Osteoblast (primary cell): ENCODE results near the gene LIX1. TPM values are rescaled to one million over a fixed set of nuclear protein-coding genes. Genes with fewer than 3 reads are reported as not detected.

Source experiments
- DNase-seq: peaks from one replicate; pipeline ENCODE4 v3.0.0; 2011; ENCODE audit warnings: low spot score, mixed read lengths; ENCODE audit not compliant: insufficient read length; ENCODE audit errors: missing footprints
- H2AFZ ChIP-seq: 2 replicates; pipeline ENCODE4 v1.6.0; 2011; ENCODE audit warnings: mild to moderate bottlenecking, low read length
- H3K27ac ChIP-seq: 2 replicates; pipeline ENCODE4 v1.5.1; 2011; ENCODE audit warnings: mild to moderate bottlenecking, low read depth, low read length, moderate library complexity
- H3K27me3 ChIP-seq: 2 replicates; pipeline ENCODE4 v1.6.0; 2012; ENCODE audit warnings: mild to moderate bottlenecking, control low read depth, inconsistent platforms, low read length, moderate library complexity; ENCODE audit not compliant: insufficient read depth
- H3K36me3 ChIP-seq: 2 replicates; pipeline ENCODE4 v1.5.1; 2011; ENCODE audit warnings: mild to moderate bottlenecking, low read length, control low read depth, moderate library complexity; ENCODE audit not compliant: insufficient read depth
- H3K4me1 ChIP-seq: 2 replicates; pipeline ENCODE4 v1.5.1; 2011; ENCODE audit warnings: mild to moderate bottlenecking, low read length, control low read depth, moderate library complexity; ENCODE audit not compliant: insufficient read depth
- H3K4me2 ChIP-seq: 2 replicates; pipeline ENCODE4 v1.6.0; 2011; ENCODE audit warnings: mild to moderate bottlenecking, low read length; ENCODE audit not compliant: insufficient read depth
- H3K4me3 ChIP-seq: fragments of 200-600 bp; sonication (generic); 3 replicates; pipeline ENCODE4 v1.5.1; 2012; ENCODE audit warnings: mild to moderate bottlenecking, low read length, inconsistent platforms; ENCODE audit not compliant: insufficient read depth
- H3K79me2 ChIP-seq: 2 replicates; pipeline ENCODE4 v1.6.0; 2012; ENCODE audit warnings: mild to moderate bottlenecking, low read length, control low read depth, inconsistent platforms; ENCODE audit not compliant: insufficient read depth
- H3K9me3 ChIP-seq: 2 replicates; pipeline ENCODE4 v1.5.1; 2011; ENCODE audit warnings: low read depth, low read length, control low read depth
- H4K20me1 ChIP-seq: 2 replicates; pipeline ENCODE4 v1.6.0; 2012; ENCODE audit warnings: mild to moderate bottlenecking, low read length, control low read depth; ENCODE audit not compliant: insufficient read depth
- CTCF ChIP-seq: IDR thresholded peaks from 2 replicates; pipeline ENCODE4 v1.5.1; 2011; ENCODE audit warnings: mild to moderate bottlenecking, low read depth, low read length, moderate library complexity; ENCODE audit errors: extremely low read depth
- total RNA-seq: library from RNA; depleted of rRNA; stranded (reverse); fragments of >200 nt; gene quantifications from 2 replicates; pipeline ENCODE4 v1.2.3, GENCODE V29; 2012

The LIX1 gene
- total RNA-seq, 1 donor = not detected

- no peak for DNase-seq
- Histone ChIP-seq H3K4me1 (no peaks in the 10 kb centered on the region), H3K36me3 (no peaks in the 10 kb centered on the region), H3K27me3 (peaks cover 18% of the 10 kb centered on the region), H3K79me2 (no peaks in the 10 kb centered on the region), H3K4me3 (no peak overlapping the region), H3K4me2 (no peak overlapping the region), H4K20me1 (no peaks in the 10 kb centered on the region), H3K27ac (no peak overlapping the region), H2AFZ (no peak overlapping the region), H3K9me3 (no peaks in the 10 kb centered on the region)
- no peak for TF ChIP-seq CTCF
These were observed 47.7 kb downstream of the LIX1 start for GRCh38 chr5:97094579-97095317.

- no peak for DNase-seq
- no peak overlapping the region for H2AFZ ChIP-seq
- no peak overlapping the region for H3K27ac ChIP-seq
- no peaks in the 10 kb centered on the region for H4K20me1 ChIP-seq
- no peak for TF ChIP-seq CTCF
- no peaks in the 10 kb centered on the region for H3K36me3 ChIP-seq
- no peak overlapping the region for H3K4me2 ChIP-seq
- H3K9me3 ChIP-seq = no peaks in the 10 kb centered on the region
- H3K27me3 ChIP-seq = peaks cover 20% of the 10 kb centered on the region
- H3K79me2 ChIP-seq = no peaks in the 10 kb centered on the region
- no peak overlapping the region for H3K4me3 ChIP-seq
- no peaks in the 10 kb centered on the region for H3K4me1 ChIP-seq
These were observed 49.2 kb downstream of the LIX1 start for GRCh38 chr5:97093193-97093592.

GRCh38 chr5:97090944-97091343, 51.5 kb downstream of the LIX1 start:
- no peaks in the 10 kb centered on the region for H4K20me1 ChIP-seq
- no peak for TF ChIP-seq CTCF
- peaks cover 32% of the 10 kb centered on the region for H3K27me3 ChIP-seq
- no peak overlapping the region for H2AFZ ChIP-seq
- no peaks in the 10 kb centered on the region for H3K9me3 ChIP-seq
- peak; percentile 48 for DNase-seq
- no peaks in the 10 kb centered on the region for H3K79me2 ChIP-seq
- no peak overlapping the region for H3K27ac ChIP-seq
- H3K4me1 ChIP-seq = no peaks in the 10 kb centered on the region
- H3K36me3 ChIP-seq = no peaks in the 10 kb centered on the region
- no peak overlapping the region for H3K4me3 ChIP-seq
- no peak overlapping the region for H3K4me2 ChIP-seq

GRCh38 chr5:97089149-97089801, 53.1 kb downstream of the LIX1 start:
- Histone ChIP-seq H3K79me2 (no peaks in the 10 kb centered on the region), H3K4me2 (no peak overlapping the region), H3K27ac (no peak overlapping the region), H3K4me1 (no peaks in the 10 kb centered on the region), H3K9me3 (no peaks in the 10 kb centered on the region), H3K4me3 (no peak overlapping the region), H3K27me3 (peaks cover 32% of the 10 kb centered on the region), H3K36me3 (no peaks in the 10 kb centered on the region), H4K20me1 (no peaks in the 10 kb centered on the region), H2AFZ (no peak overlapping the region)
- TF ChIP-seq CTCF = no peak
- DNase-seq = no peak
